ENCODE results near the gene LINGO4. TPM values are rescaled to one million over a fixed set of nuclear protein-coding genes. Genes with fewer than 3 reads are reported as not detected.

The LINGO4 gene
- total RNA-seq, 1 experiment from 2014 or later, result not detected

GRCh38 chr1:151790071-151790939 is 14.9 kb downstream of the LINGO4 start, which contains the start of gene TDRKH:
Gene TDRKH, minus strand, starts transcription at chr1:151790500. Its CDS starts 7,478 bp downstream, at chr1:151783022.
- Mint-ChIP-seq H3K27ac (ENCODE audit: unreplicated experiment) (peak within 1 kb of the TSS; percentile 57), H3K4me1 (ENCODE audit: low read depth, unreplicated experiment) (no peaks in the 10 kb centered on the region), H3K27me3 (ENCODE audit: insufficient read depth, unreplicated experiment) (no peaks in the 10 kb centered on the region), H3K36me3 (ENCODE audit: insufficient read depth, unreplicated experiment) (peaks cover 7% of the 10 kb centered on the region), H3K4me3 (ENCODE audit: unreplicated experiment) (peak within 1 kb of the TSS; percentile 88), H3K9me3 (ENCODE audit: unreplicated experiment) (no peaks in the 10 kb centered on the region)
- H3K9me3 ChIP-seq, result no peaks in the 10 kb centered on the region
- POLR2A ChIA-PET, result no interaction called here
- H3K36me3 ChIP-seq (ENCODE audit: control insufficient read depth, insufficient read depth, low read length), result no peaks in the 10 kb centered on the region
- intact Hi-C loops (cut with micrococcal nuclease; ENCODE audit: unreplicated experiment), result loop anchor here (5.0 kb wide), 1 partner anchor 47 kb away; the partner anchor contains the start of gene C2CD4D
- no peaks in the 10 kb centered on the region for H3K27me3 ChIP-seq (replicated peaks; ENCODE audit: control insufficient read depth, insufficient read depth, low read length)
- TF ChIP-seq, protein P1, sequence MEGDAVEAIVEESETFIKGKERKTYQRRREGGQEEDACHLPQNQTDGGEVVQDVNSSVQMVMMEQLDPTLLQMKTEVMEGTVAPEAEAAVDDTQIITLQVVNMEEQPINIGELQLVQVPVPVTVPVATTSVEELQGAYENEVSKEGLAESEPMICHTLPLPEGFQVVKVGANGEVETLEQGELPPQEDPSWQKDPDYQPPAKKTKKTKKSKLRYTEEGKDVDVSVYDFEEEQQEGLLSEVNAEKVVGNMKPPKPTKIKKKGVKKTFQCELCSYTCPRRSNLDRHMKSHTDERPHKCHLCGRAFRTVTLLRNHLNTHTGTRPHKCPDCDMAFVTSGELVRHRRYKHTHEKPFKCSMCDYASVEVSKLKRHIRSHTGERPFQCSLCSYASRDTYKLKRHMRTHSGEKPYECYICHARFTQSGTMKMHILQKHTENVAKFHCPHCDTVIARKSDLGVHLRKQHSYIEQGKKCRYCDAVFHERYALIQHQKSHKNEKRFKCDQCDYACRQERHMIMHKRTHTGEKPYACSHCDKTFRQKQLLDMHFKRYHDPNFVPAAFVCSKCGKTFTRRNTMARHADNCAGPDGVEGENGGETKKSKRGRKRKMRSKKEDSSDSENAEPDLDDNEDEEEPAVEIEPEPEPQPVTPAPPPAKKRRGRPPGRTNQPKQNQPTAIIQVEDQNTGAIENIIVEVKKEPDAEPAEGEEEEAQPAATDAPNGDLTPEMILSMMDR (IDR thresholded peaks at IDR 0.05; ENCODE audit: insufficient read depth in 1 of 2, low read depth in 1 of 2, low read length in 1 of 2, severe bottlenecking in 1 of 2, unreplicated experiment in 1 of 2), result peak; percentile 20 to 41
- H3K4me1 ChIP-seq, result no peaks in the 10 kb centered on the region
- peak within 1 kb of the TSS; percentile 76 for H3K4me3 ChIP-seq (ENCODE audit: low read depth, low read length)
- BruUV-seq (replicated peaks), result no TSS peak
- peak; percentile 99 for DNase-seq
- CTCF ChIA-PET, result interaction anchor here (1.2 kb wide), 1 partner anchor 55 kb away, joined by 3 read pairs; no protein-coding TSS in a partner anchor

DNA sequence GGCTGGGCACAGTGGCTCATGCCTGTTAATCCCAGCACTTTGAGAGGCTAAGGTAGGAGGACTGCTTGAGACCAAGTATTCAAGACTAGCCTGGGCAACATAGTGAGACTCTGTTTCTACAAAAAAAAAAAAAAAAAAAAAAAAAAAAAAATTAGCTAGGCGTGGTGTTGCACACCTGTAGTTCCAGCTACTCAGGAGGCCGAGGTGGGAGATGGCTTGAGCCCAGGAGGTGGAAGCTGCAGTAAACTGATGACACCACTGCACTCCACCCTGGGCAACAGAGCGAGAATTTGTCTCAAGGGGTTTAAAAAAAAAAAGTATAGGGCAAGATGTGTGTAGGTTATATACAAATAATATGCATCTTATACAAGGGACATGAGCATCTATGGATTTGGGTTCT is 17.5 kb downstream of the LINGO4 start:
- no peak overlapping the region for H3K27ac Mint-ChIP-seq (ENCODE audit: unreplicated experiment)
- intact Hi-C loops (cut with micrococcal nuclease; ENCODE audit: unreplicated experiment), result no loop called here
- CTCF ChIA-PET, result interaction anchor here (0.6 kb wide), 2 partner anchors 60 to 249 kb away, joined by 3 read pairs; partner anchors contain the start of gene S100A11

GRCh38 chr1:151783796-151784195 is 21.4 kb downstream of the LINGO4 start:
- no peaks in the 10 kb centered on the region for H3K27me3 Mint-ChIP-seq (ENCODE audit: insufficient read depth, unreplicated experiment)
- intact Hi-C loops (cut with micrococcal nuclease; ENCODE audit: unreplicated experiment), result no loop called here
- H3K4me3 ChIP-seq (ENCODE audit: low read depth, low read length), result no peak overlapping the region
- no peaks in the 10 kb centered on the region for H3K4me1 ChIP-seq
- H3K9me3 Mint-ChIP-seq (ENCODE audit: unreplicated experiment), result no peaks in the 10 kb centered on the region
- ChIA-PET POLR2A (no interaction called here), CTCF (no interaction called here)
- H3K27me3 ChIP-seq (replicated peaks; ENCODE audit: control insufficient read depth, insufficient read depth, low read length), result no peaks in the 10 kb centered on the region
- BruUV-seq (replicated peaks), result no TSS peak
- no peaks in the 10 kb centered on the region for H3K36me3 Mint-ChIP-seq (ENCODE audit: insufficient read depth, unreplicated experiment)
- H3K36me3 ChIP-seq (ENCODE audit: control insufficient read depth, insufficient read depth, low read length), result no peaks in the 10 kb centered on the region
- TF ChIP-seq, protein P1 (IDR thresholded peaks at IDR 0.05; ENCODE audit: insufficient read depth in 1 of 2, low read depth in 1 of 2, low read length in 1 of 2, severe bottlenecking in 1 of 2, unreplicated experiment in 1 of 2), result no peak
- H3K4me3 Mint-ChIP-seq (ENCODE audit: unreplicated experiment), result no peak overlapping the region
- no peak for DNase-seq
- no peaks in the 10 kb centered on the region for H3K4me1 Mint-ChIP-seq (ENCODE audit: low read depth, unreplicated experiment)
- H3K27ac Mint-ChIP-seq (ENCODE audit: unreplicated experiment), result no peak overlapping the region
- H3K9me3 ChIP-seq, result no peaks in the 10 kb centered on the region

More for the DNA sequence above, 17.5 kb downstream of the LINGO4 start:
- no peak for DNase-seq
- no TSS peak for BruUV-seq (replicated peaks)
- no peaks in the 10 kb centered on the region for H3K27me3 ChIP-seq (replicated peaks; ENCODE audit: control insufficient read depth, insufficient read depth, low read length)
- H3K4me1 Mint-ChIP-seq (ENCODE audit: low read depth, unreplicated experiment), result no peaks in the 10 kb centered on the region
- H3K9me3 Mint-ChIP-seq (ENCODE audit: unreplicated experiment), result no peaks in the 10 kb centered on the region
- TF ChIP-seq, protein P1 (IDR thresholded peaks at IDR 0.05; ENCODE audit: insufficient read depth in 1 of 2, low read depth in 1 of 2, low read length in 1 of 2, severe bottlenecking in 1 of 2, unreplicated experiment in 1 of 2), result no peak
- no peak overlapping the region for H3K4me3 ChIP-seq (ENCODE audit: low read depth, low read length)
- H3K36me3 ChIP-seq (ENCODE audit: control insufficient read depth, insufficient read depth, low read length), result no peaks in the 10 kb centered on the region
- H3K27me3 Mint-ChIP-seq (ENCODE audit: insufficient read depth, unreplicated experiment), result no peaks in the 10 kb centered on the region
- no peaks in the 10 kb centered on the region for H3K4me1 ChIP-seq
- POLR2A ChIA-PET, result interaction anchor here (0.7 kb wide), 1 partner anchor 52 kb away, joined by 6 read pairs; the partner anchor contains the start of gene C2CD4D
- H3K36me3 Mint-ChIP-seq (ENCODE audit: insufficient read depth, unreplicated experiment), result peaks cover 7% of the 10 kb centered on the region
- no peak overlapping the region for H3K4me3 Mint-ChIP-seq (ENCODE audit: unreplicated experiment)
- H3K9me3 ChIP-seq, result no peaks in the 10 kb centered on the region
